IMR-90 (cell line): ENCODE results near the gene MTRF1L. TPM values are rescaled to one million over a fixed set of nuclear protein-coding genes. Genes with fewer than 3 reads are reported as not detected.

ENCODE experiments used
- ATAC-seq: fragments of 200-7000 bp; cut with Tn5 transposase; 2 replicates; pipeline ENCODE4 v1.9.1; 2020; ENCODE audit warnings: low read depth, mild to moderate bottlenecking, moderate library complexity
- BruUV-seq: library from RNA; stranded (reverse); fragments of 400-500 nt; replicated peaks from 2 replicates; lab custom pipeline; 2021; lab: Mats Ljungman, UMichigan
- CTCF ChIA-PET: fragments of 300-600 bp; formaldehyde crosslinking; extraction: SDS; loops from one replicate; lab custom pipeline; 2021; ENCODE audit warnings: antibody characterized with exemption; lab: Yijun Ruan, JAX
- POLR2A ChIA-PET: fragments of 300-600 bp; sonication (Branson Sonifier 250); formaldehyde crosslinking; loops from one replicate; lab custom pipeline; 2022; ENCODE audit warnings: antibody characterized with exemption; ENCODE audit not compliant: unreplicated experiment; lab: Charles Lee
- DNase-seq: peaks from one replicate; pipeline ENCODE4 v3.0.0; 2013
- H2AFZ ChIP-seq: replicated peaks from 2 replicates; pipeline ENCODE3; 2013; ENCODE audit warnings: low read length, mild to moderate bottlenecking; ENCODE audit not compliant: poor library complexity
- H2AK5ac ChIP-seq: 2 replicates; pipeline ENCODE4 v1.6.1; 2013; ENCODE audit warnings: low read depth, low read length, inconsistent platforms
- H2AK9ac ChIP-seq: replicated peaks from 2 replicates; pipeline ENCODE3; 2013; ENCODE audit warnings: mild to moderate bottlenecking, low read depth, low read length, moderate library complexity; ENCODE audit not compliant: poor library complexity
- H2BK120ac ChIP-seq: 2 replicates; pipeline ENCODE4 v1.6.1; 2013; ENCODE audit warnings: low read depth, low read length, inconsistent platforms
- H2BK15ac ChIP-seq: 3 replicates; pipeline ENCODE4 v1.6.1; 2013; ENCODE audit warnings: low read depth, low read length, inconsistent platforms
- H2BK20ac ChIP-seq: 2 replicates; pipeline ENCODE4 v1.6.1; 2013; ENCODE audit warnings: low read depth, mild to moderate bottlenecking, inconsistent platforms, low read length, moderate library complexity
- H2BK5ac ChIP-seq: 2 replicates; pipeline ENCODE4 v1.6.1; 2013; ENCODE audit warnings: mild to moderate bottlenecking, low read depth, low read length, inconsistent platforms; ENCODE audit not compliant: poor library complexity, severe bottlenecking
- H3K14ac ChIP-seq: replicated peaks from 2 replicates; pipeline ENCODE4 v1.6.1; 2013; ENCODE audit warnings: low read depth, low read length, inconsistent platforms
- H3K18ac ChIP-seq: 2 replicates; pipeline ENCODE4 v1.6.1; 2013; ENCODE audit warnings: low read depth, low read length, control low read depth
- H3K23ac ChIP-seq: 2 replicates; pipeline ENCODE4 v1.6.1; 2013; ENCODE audit warnings: low read depth, low read length, inconsistent platforms
- H3K27ac ChIP-seq: 2 replicates; pipeline ENCODE4 v1.5.1; 2013; ENCODE audit warnings: mild to moderate bottlenecking, control low read depth, low read length; ENCODE audit not compliant: insufficient read depth
- H3K27me3 ChIP-seq: 2 replicates; pipeline ENCODE4 v1.6.1; 2013; ENCODE audit warnings: low read length; ENCODE audit not compliant: control insufficient read depth, insufficient read depth
- H3K36me3 ChIP-seq: 2 replicates; pipeline ENCODE4 v1.6.1; 2013; ENCODE audit warnings: low read length, mixed read lengths; ENCODE audit not compliant: control insufficient read depth, insufficient read depth
- H3K4ac ChIP-seq: 2 replicates; pipeline ENCODE4 v1.6.1; 2013; ENCODE audit warnings: low read depth, low read length, inconsistent platforms
- H3K4me1 ChIP-seq: 2 replicates; pipeline ENCODE4 v1.6.1; 2013; ENCODE audit warnings: low read length, mixed read lengths; ENCODE audit not compliant: control insufficient read depth, insufficient read depth
- H3K4me2 ChIP-seq: 2 replicates; pipeline ENCODE4 v1.6.1; 2013; ENCODE audit warnings: low read depth, mild to moderate bottlenecking, control low read depth, low read length, moderate library complexity
- H3K4me3 ChIP-seq: 2 replicates; pipeline ENCODE4 v1.5.1; 2013; ENCODE audit warnings: low read depth, mild to moderate bottlenecking, control low read depth, low read length, moderate library complexity; ENCODE audit not compliant: insufficient read depth
- H3K56ac ChIP-seq: 2 replicates; pipeline ENCODE4 v1.6.1; 2013; ENCODE audit warnings: low read length, inconsistent platforms; ENCODE audit not compliant: insufficient read depth; ENCODE audit errors: extremely low read depth
- H3K79me1 ChIP-seq, 2 experiments: 2 replicates each; pipeline ENCODE4 v1.6.1; 2013; ENCODE audit warnings: low read length in 2 of 2, inconsistent platforms in 1 of 2, low read depth in 1 of 2
- H3K9ac ChIP-seq: 2 replicates; pipeline ENCODE4 v1.6.1; 2013; ENCODE audit warnings: low read depth, low read length, control low read depth
- H3K9me1 ChIP-seq: 2 replicates; pipeline ENCODE4 v1.6.1; 2013; ENCODE audit warnings: low read length, inconsistent platforms; ENCODE audit not compliant: insufficient read depth
- H3K9me3 ChIP-seq: 2 replicates; pipeline ENCODE4 v1.6.1; 2013; ENCODE audit warnings: low read length; ENCODE audit not compliant: control insufficient read depth, insufficient read depth
- H4K20me1 ChIP-seq: 2 replicates; pipeline ENCODE4 v1.6.1; 2013; ENCODE audit warnings: low read length, inconsistent platforms; ENCODE audit not compliant: insufficient read depth
- H4K5ac ChIP-seq: 2 replicates; pipeline ENCODE4 v1.6.1; 2013; ENCODE audit warnings: mild to moderate bottlenecking, low read depth, low read length, control low read depth
- H4K8ac ChIP-seq, 2 experiments: 2 replicates each; pipeline ENCODE4 v1.6.1; 2013; ENCODE audit warnings: low read depth in 2 of 2, low read length in 2 of 2, control low read depth in 1 of 2, inconsistent platforms in 1 of 2
- H4K91ac ChIP-seq: 2 replicates; pipeline ENCODE4 v1.6.1; 2013; ENCODE audit warnings: low read depth, low read length, inconsistent platforms; ENCODE audit not compliant: insufficient read depth
- BHLHE40 ChIP-seq: fragments of 150-350 bp; IDR thresholded peaks from 2 replicates; pipeline ENCODE4 v1.6.1; 2016; ENCODE audit warnings: mild to moderate bottlenecking, low read depth, low read length
- CEBPB ChIP-seq: IDR thresholded peaks from 2 replicates; pipeline ENCODE4 v1.6.1; 2012; ENCODE audit warnings: low read depth, low read length, improper control_type of control experiment
- CHD1 ChIP-seq: IDR thresholded peaks from 2 replicates; pipeline ENCODE4 v1.6.1; 2012; ENCODE audit warnings: low read depth, low read length, improper control_type of control experiment
- CTCF ChIP-seq: conservative IDR thresholded peaks from 2 replicates; pipeline ENCODE4 v1.5.1; 2012; ENCODE audit warnings: mild to moderate bottlenecking, low read depth, low read length, improper control_type of control experiment
- ELK1 ChIP-seq: fragments of 150-350 bp; IDR thresholded peaks from 2 replicates; pipeline ENCODE4 v1.6.1; 2016; ENCODE audit warnings: low read depth, mild to moderate bottlenecking, low read length, moderate library complexity, borderline replicate concordance
- FOS ChIP-seq: fragments of 150-350 bp; IDR thresholded peaks from 2 replicates; pipeline ENCODE4 v1.6.1; 2016; ENCODE audit warnings: low read depth, low read length
- MAFK ChIP-seq: IDR thresholded peaks from 2 replicates; pipeline ENCODE4 v1.6.1; 2012; ENCODE audit warnings: low read depth, low read length, improper control_type of control experiment
- MAZ ChIP-seq: IDR thresholded peaks from 2 replicates; pipeline ENCODE4 v1.6.1; 2012; ENCODE audit warnings: low read depth, mild to moderate bottlenecking, low read length, improper control_type of control experiment, moderate library complexity, borderline replicate concordance
- MXI1 ChIP-seq: IDR thresholded peaks from 2 replicates; pipeline ENCODE4 v1.6.1; 2012; ENCODE audit warnings: low read depth, mild to moderate bottlenecking, low read length, moderate library complexity, borderline replicate concordance
- NFE2L2 ChIP-seq: fragments of 150-350 bp; IDR thresholded peaks from 2 replicates; pipeline ENCODE4 v1.6.1; 2016; ENCODE audit warnings: low read depth, mild to moderate bottlenecking, low read length
- POLR2A ChIP-seq: IDR thresholded peaks from 2 replicates; pipeline ENCODE4 v1.6.1; 2012; ENCODE audit warnings: mild to moderate bottlenecking, low read depth, low read length
- RAD21 ChIP-seq: IDR thresholded peaks from 2 replicates; pipeline ENCODE4 v1.6.1; 2012; ENCODE audit warnings: low read length, improper control_type of control experiment
- RCOR1 ChIP-seq: IDR thresholded peaks from 2 replicates; pipeline ENCODE4 v1.6.1; 2012; ENCODE audit warnings: mild to moderate bottlenecking, low read length, improper control_type of control experiment; ENCODE audit not compliant: insufficient replicate concordance
- RFX5 ChIP-seq: IDR thresholded peaks from 2 replicates; pipeline ENCODE4 v1.8.0; 2012; ENCODE audit warnings: low read depth, mild to moderate bottlenecking, low read length, moderate library complexity
- SMC3 ChIP-seq: fragments of 150-350 bp; IDR thresholded peaks from 2 replicates; pipeline ENCODE4 v1.6.1; 2016; ENCODE audit warnings: low read depth, mild to moderate bottlenecking, antibody characterized with exemption, low read length, moderate library complexity
- USF2 ChIP-seq: fragments of 150-350 bp; IDR thresholded peaks from 2 replicates; pipeline ENCODE4 v1.6.1; 2017; ENCODE audit warnings: mild to moderate bottlenecking, antibody characterized with exemption, low read length, low read depth
- WGBS, 2 experiments: methylation state at CpG; one replicate each; pipeline versions ENCODE4 v1.1.5 to v1.1.7; 2013; ENCODE audit warnings: missing lambda C conversion rate in 2 of 2; ENCODE audit not compliant: insufficient read length in 1 of 2; ENCODE audit errors: extremely low coverage in 2 of 2; 5-methylcytosine and 5-hydroxymethylcytosine counted together
- dilution Hi-C: fragments of 300-500 bp; cut with HindIII; formaldehyde crosslinking; loops from one replicate; pipeline ENCODE4 v1.14.3; 2018; ENCODE audit warnings: low sequenced_read_pairs; ENCODE audit not compliant: unreplicated experiment
- in situ Hi-C: fragments of 300-500 bp; cut with MboI; formaldehyde crosslinking; loops from 3 replicates; pipeline ENCODE4 v1.14.3; 2019; ENCODE audit warnings: low sequenced_read_pairs, inconsistent platforms, mixed read lengths
- intact Hi-C: fragments of 100-400 bp; cut with micrococcal nuclease; formaldehyde crosslinking; loops from 2 replicates; pipeline ENCODE4 v1.10.0; 2022
- polyA plus RNA-seq, 3 experiments: library from polyadenylated mRNA; depleted of rRNA; stranded (reverse); fragments of >200 nt; gene quantifications; 2 replicates each; pipeline ENCODE4 v1.2.3, GENCODE V29; 2012; ENCODE audit warnings: low replicate concordance in 1 of 3
- total RNA-seq: library from RNA; depleted of rRNA; stranded (reverse); fragments of >200 nt; gene quantifications from 2 replicates; pipeline ENCODE4 v1.2.3, GENCODE V29; 2012

Gene MTRF1L
- total and polyA plus RNA-seq, 2 of the 4 experiments (the other 2 are of a cell fraction) = 6.9 to 11.1 TPM

GRCh38 chr6:152973916-152974315, 28.6 kb downstream of the MTRF1L start:
- Histone ChIP-seq H4K5ac (no peak overlapping the region), H3K4ac (no peak overlapping the region), H3K9me1 (peaks cover 5% of the 10 kb centered on the region; the same call in 1 of the 2 replicates), H3K9ac (no peak overlapping the region), H4K8ac (no peak overlapping the region; a peak in 1 of 4 replicates), H2BK120ac (no peak overlapping the region), H3K4me1 (peaks cover 5% of the 10 kb centered on the region), H3K18ac (no peak overlapping the region), H2BK20ac (no peak overlapping the region), H3K23ac (no peak overlapping the region), H4K20me1 (peaks cover 16% of the 10 kb centered on the region), H2AK9ac (no peak overlapping the region), H3K79me1 (peaks cover 3 to 7% of the 10 kb centered on the region in 2 experiments; a peak in 2 of 4 replicates), H3K4me3 (no peak overlapping the region), H3K27ac (no peak overlapping the region), H2BK15ac (no peak overlapping the region), H3K14ac (no peak overlapping the region), H3K27me3 (no peaks in the 10 kb centered on the region), H2AFZ (no peak overlapping the region), H4K91ac (no peak overlapping the region), H2BK5ac (no peak overlapping the region), H3K4me2 (no peak overlapping the region), H2AK5ac (no peak overlapping the region), H3K56ac (no peak overlapping the region), H3K36me3 (peaks cover 10% of the 10 kb centered on the region), H3K9me3 (no peaks in the 10 kb centered on the region)
- BruUV-seq = no TSS peak
- intact Hi-C loops (no loop called here), in situ Hi-C loops (no loop called here), dilution Hi-C loops (no loop called here)
- no peak for TF ChIP-seq RFX5
- no peak for TF ChIP-seq USF2
- no peak for TF ChIP-seq RCOR1
- TF ChIP-seq MAZ = no peak
- no peak for TF ChIP-seq FOS
- no peak for TF ChIP-seq BHLHE40
- no peak for TF ChIP-seq NFE2L2
- TF ChIP-seq CEBPB = no peak
- no peak for TF ChIP-seq CTCF
- no peak for TF ChIP-seq CHD1
- no peak for TF ChIP-seq MAFK
- TF ChIP-seq RAD21 = no peak
- no peak for TF ChIP-seq SMC3
- no peak for TF ChIP-seq POLR2A
- TF ChIP-seq ELK1 = no peak
- TF ChIP-seq MXI1 = no peak
- no peak for DNase-seq
- POLR2A ChIA-PET = no interaction called here
- CTCF ChIA-PET = interaction anchor here (1.0 kb wide), 1 partner anchor 26 kb away, joined by 5 read pairs; no protein-coding TSS in a partner anchor
- WGBS, 2 experiments = no CpG with 5 or more reads among the region's 1 CpG
- no peak for ATAC-seq
